ENCODE results near the gene RPS18. TPM values are rescaled to one million over a fixed set of nuclear protein-coding genes. Genes with fewer than 3 reads are reported as not detected.

Gene RPS18
- total RNA-seq, 1 experiment from 2014 or later = 3,216 TPM

GRCh38 chr6:33250731-33251130 lies 21.1 kb upstream of the RPS18 start:
- no peak overlapping the region for H3K56ac ChIP-seq (ENCODE audit: insufficient read length, low read depth, low read length)
- Mint-ChIP-seq H3K9me3 (no peaks in the 10 kb centered on the region; a peak in 1 of 5 replicates), H3K27me3 (ENCODE audit: low read depth) (peaks cover 30% of the 10 kb centered on the region), H3K4me3 (peak overlapping the region; percentile 74 to 83; a peak in 3 of 5 replicates), H3K4me1 (peaks cover 20 to 24% of the 10 kb centered on the region in 2 experiments), H3K27ac (no peak overlapping the region), H3K36me3 (ENCODE audit: insufficient read depth in 1 of 3, low read depth in 3 of 3) (peaks cover 9 to 25% (median 21%) of the 10 kb centered on the region in 3 experiments; a peak in 6 of 7 replicates)
- no peak overlapping the region for H3K9ac ChIP-seq (ENCODE audit: extremely low read depth, insufficient read length, low read length)
- H3K4me2 ChIP-seq (ENCODE audit: insufficient read depth, insufficient read length, low read length) = no peak overlapping the region
- H3K79me1 ChIP-seq (ENCODE audit: insufficient read depth, low read depth, low read length, poor library complexity, severe bottlenecking) = no peaks in the 10 kb centered on the region
- no peaks in the 10 kb centered on the region for H4K20me1 ChIP-seq (ENCODE audit: control insufficient read depth, insufficient read depth, insufficient read length)
- no peak overlapping the region for H2BK120ac ChIP-seq (ENCODE audit: low read depth, low read length, poor library complexity, severe bottlenecking)
- H3K23ac ChIP-seq (ENCODE audit: insufficient read length, low read depth, low read length) = no peak overlapping the region
- H3K14ac ChIP-seq (ENCODE audit: insufficient read depth, low read length) = no peak overlapping the region
- H4K5ac ChIP-seq (ENCODE audit: insufficient read length, low read depth, low read length) = no peak overlapping the region
- no peak overlapping the region for H2BK12ac ChIP-seq (ENCODE audit: insufficient read length, low read depth, low read length)
- DNase-seq = no peak
- H4K91ac ChIP-seq (ENCODE audit: insufficient read length, low read depth, low read length) = no peak overlapping the region
- TF ChIP-seq CTCF (conservative IDR thresholded peaks at IDR 0.05) = no peak
- H2BK20ac ChIP-seq (ENCODE audit: low read depth, low read length, poor library complexity, severe bottlenecking) = no peak overlapping the region
- H3K4ac ChIP-seq (ENCODE audit: low read depth, low read length) = no peak overlapping the region
- H2BK15ac ChIP-seq (ENCODE audit: low read depth, low read length) = no peak overlapping the region
- no CpG with 5 or more reads among the region's 13 CpGs for WGBS (ENCODE audit: extremely low coverage, insufficient read length, low lambda C conversion rate)
- no peak overlapping the region for H4K8ac ChIP-seq (replicated peaks; ENCODE audit: insufficient read length, low read depth, low read length)
- peaks cover 17% of the 10 kb centered on the region for H3K23me2 ChIP-seq (ENCODE audit: insufficient read length, low read depth, low read length, poor library complexity, severe bottlenecking)
- no peaks in the 10 kb centered on the region for H3K9me3 ChIP-seq (ENCODE audit: control insufficient read depth, low read depth, low read length)
- H3K4me1 ChIP-seq (ENCODE audit: insufficient read depth, low read length) = no peaks in the 10 kb centered on the region; the same call in 1 of the 2 replicates
- H2AK5ac ChIP-seq (ENCODE audit: insufficient read length, low read length) = no peak overlapping the region
- H3K18ac ChIP-seq (ENCODE audit: insufficient read length, low read depth, low read length) = no peak overlapping the region
- H3K27me3 ChIP-seq (ENCODE audit: insufficient read depth, low read length) = no peaks in the 10 kb centered on the region; the same call in 1 of the 2 replicates
- H3K27ac ChIP-seq (ENCODE audit: insufficient read length, low read depth, low read length) = no peak overlapping the region
- no peak overlapping the region for H3T11ph ChIP-seq (ENCODE audit: low read length)
- no peak overlapping the region for H2AFZ ChIP-seq (ENCODE audit: low read length)
- no peaks in the 10 kb centered on the region for H3K79me2 ChIP-seq (ENCODE audit: insufficient read depth, low read length)
- H2BK5ac ChIP-seq (ENCODE audit: insufficient read length, low read length) = no peak overlapping the region

All from H9 (cell line).